A549 treated with CORT108297 at 1 μM for 4 hours (cell line): Measurements from ENCODE around the gene F7. TPM values are rescaled to one million over a fixed set of nuclear protein-coding genes. Genes with fewer than 3 reads are reported as not detected.

Experiments used
- total RNA-seq: library from RNA; stranded (reverse); fragments of 200-300 nt; extraction: Qiagen RNA extraction; gene quantifications from 5 replicates; pipeline ENCODE4 v1.2.3, GENCODE V29; 2022

The F7 gene
- 0.07 to 0.15 TPM (median 0.10 TPM) in 4 of 5 replicates, not detected in the other for total RNA-seq

DNA sequence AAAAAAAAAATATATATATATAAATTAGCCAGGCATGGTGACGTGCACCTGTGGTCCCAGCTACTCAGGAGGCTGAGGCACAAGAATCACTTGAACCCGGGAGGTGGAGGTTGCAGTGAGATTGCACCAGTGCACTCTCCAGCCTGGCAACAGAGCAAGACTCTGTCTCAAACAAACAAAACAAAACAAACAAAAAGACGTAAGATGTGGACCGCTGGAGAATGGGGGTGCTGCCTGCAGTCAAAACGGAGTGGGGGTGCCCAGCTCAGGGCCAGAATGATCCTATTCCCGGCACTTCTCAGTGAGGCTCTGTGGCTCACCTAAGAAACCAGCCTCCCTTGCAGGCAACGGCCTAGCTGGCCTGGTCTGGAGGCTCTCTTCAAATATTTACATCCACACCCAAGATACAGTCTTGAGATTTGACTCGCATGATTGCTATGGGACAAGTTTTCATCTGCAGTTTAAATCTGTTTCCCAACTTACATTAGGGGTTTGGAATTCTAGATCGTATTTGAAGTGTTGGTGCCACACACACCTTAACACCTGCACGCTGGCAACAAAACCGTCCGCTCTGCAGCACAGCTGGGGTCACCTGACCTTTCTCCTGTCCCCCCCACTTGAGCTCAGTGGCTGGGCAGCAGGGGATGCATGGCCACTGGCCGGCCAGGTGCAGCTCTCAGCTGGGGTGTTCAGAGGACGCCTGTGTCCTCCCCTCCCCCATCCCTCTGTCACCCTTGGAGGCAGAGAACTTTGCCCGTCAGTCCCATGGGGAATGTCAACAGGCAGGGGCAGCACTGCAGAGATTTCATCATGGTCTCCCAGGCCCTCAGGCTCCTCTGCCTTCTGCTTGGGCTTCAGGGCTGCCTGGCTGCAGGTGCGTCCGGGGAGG, at the start of gene F7:
TSS of gene F7 (plus strand) at position 760 of the 889 bp plus-strand sequence. CDS start at position 811, 51 bp downstream.

DNA sequence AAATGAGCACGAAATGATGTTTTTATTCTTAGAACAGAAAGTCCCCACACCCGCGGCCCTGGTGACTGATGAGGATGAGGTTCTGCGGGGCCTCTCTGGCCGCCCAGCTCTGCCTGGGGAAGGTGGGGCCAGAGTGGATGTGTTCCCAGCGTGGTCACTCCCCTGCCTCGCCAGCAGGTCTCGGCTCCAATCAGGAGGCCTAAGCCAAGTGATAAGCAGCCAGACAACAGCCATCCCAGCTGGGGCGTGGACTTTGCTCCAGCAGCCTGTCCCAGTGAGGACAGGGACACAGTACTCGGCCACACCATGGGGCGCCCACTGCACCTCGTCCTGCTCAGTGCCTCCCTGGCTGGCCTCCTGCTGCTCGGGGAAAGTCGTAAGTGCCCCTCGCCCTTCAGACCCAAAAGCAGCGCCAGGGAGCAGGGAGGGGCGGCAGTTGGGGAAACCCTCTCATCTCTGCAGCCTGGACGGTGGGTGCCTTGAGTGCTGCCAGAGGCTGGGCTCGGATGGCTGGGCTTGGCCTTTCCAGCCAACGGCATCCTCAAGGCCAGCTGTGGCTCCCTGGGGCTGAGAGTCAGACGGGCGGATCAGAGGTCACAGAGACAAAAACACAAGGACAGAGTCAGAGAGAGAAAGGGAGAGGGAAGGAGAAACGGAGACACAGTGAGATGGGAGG, 17.1 kb downstream of the F7 start, which contains the start of gene F10:
TSS of gene F10 (plus strand) at position 250 of the 676 bp plus-strand sequence. CDS start at position 307, 57 bp downstream.

DNA sequence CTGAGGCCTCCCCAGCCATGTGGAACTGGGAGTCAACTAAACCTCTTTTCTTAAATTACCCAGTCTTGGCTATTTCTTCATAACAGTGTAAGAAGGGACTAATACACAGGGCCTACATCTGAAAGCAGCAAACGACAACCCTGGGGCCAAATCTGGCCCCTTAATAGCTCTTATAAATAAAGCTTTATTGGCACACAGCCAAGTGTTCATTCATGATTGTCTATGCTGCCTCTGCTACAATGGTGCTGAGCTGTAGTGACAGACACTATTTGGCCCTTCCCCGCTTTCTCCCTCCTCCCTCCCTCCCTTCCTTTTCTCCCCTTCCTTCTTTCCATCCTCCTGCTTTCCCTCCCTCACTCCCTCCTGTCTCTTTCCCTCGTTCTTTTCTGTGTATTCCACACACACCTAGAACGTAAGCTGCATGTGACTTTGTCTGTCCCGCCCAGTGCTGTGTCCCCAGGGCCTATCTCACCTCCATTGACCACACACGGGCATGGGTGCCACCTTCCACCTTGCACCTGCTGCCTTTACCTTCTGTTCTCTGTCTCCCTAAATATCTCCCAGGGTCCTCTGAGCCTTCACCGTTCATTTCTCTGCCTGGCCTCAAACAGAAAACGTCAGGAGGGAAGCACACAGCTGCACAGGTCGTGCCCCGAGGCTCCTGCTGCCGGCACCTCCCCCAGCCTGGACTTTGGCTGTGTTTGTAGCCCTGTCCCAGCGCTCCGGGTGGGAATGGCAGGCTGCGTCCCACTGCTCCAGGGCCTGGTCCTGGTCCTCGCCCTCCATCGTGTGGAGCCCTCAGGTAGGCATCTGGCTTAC, 52.5 kb downstream of the F7 start, which contains the start of gene PROZ:
TSS of gene PROZ (plus strand) at position 720 of the 819 bp plus-strand sequence. CDS start at position 733, 13 bp downstream.

Other genes with a start within 250 kb of the F7 start
- gene MCF2L, start 136.6 kb upstream of the F7 start, total RNA-seq: 0.27 to 0.61 TPM (median 0.37 TPM) in 5 replicates
- gene F10, start 17.0 kb downstream of the F7 start, total RNA-seq: not detected in 5 replicates
- gene PROZ, start 52.9 kb downstream of the F7 start, total RNA-seq: not detected in 5 replicates
- 39.3 to 44.6 TPM (median 43.1 TPM) in 5 replicates for gene PCID2, start 102.9 kb downstream of the F7 start, total RNA-seq
- gene CUL4A, start 103.8 kb downstream of the F7 start, total RNA-seq: 52.0 to 57.4 TPM (median 55.5 TPM) in 5 replicates
- 72.2 to 95.3 TPM (median 89.7 TPM) in 5 replicates for gene LAMP1, start 191.4 kb downstream of the F7 start, total RNA-seq